CD4-positive, alpha-beta T cell (primary cell): ENCODE results near the gene REN. TPM values are rescaled to one million over a fixed set of nuclear protein-coding genes. Genes with fewer than 3 reads are reported as not detected.

Experiments used
- ATAC-seq: fragments of 200-7000 bp; cut with Tn5 transposase; one replicate; pipeline ENCODE4 v1.10.0; 2022; ENCODE audit warnings: mild to moderate bottlenecking; ENCODE audit not compliant: poor library complexity
- CTCF ChIA-PET: fragments of 350-600 bp; sonication (Branson Sonifier 250); formaldehyde crosslinking; loops from one replicate; lab custom pipeline; 2021; ENCODE audit warnings: antibody characterized with exemption, inconsistent platforms; lab: Charles Lee
- POLR2A ChIA-PET: fragments of 350-600 bp; sonication (Branson Sonifier 250); formaldehyde crosslinking; loops from one replicate; lab custom pipeline; 2021; ENCODE audit warnings: antibody characterized with exemption, inconsistent platforms; lab: Charles Lee
- DNase-seq, 14 experiments: peaks; one replicate each; pipeline ENCODE4 v3.0.0-alpha.2; 2013 to 2020; ENCODE audit warnings: mixed read lengths in 2 of 14
- H3K27ac ChIP-seq, 2 donors: one replicate each; pipeline versions ENCODE4 v1.5.1 to v1.7.0; 2013; ENCODE audit warnings: low read length in 2 of 2, low read depth in 1 of 2, mild to moderate bottlenecking in 1 of 2
- H3K27me3 ChIP-seq, 2 experiments: 1 replicate in 1 of 2; 2 replicates in 1 of 2; pipeline versions ENCODE4 v1.6.1 to v1.7.0; 2013; ENCODE audit warnings: low read length in 2 of 2, control low read depth in 1 of 2, mild to moderate bottlenecking in 1 of 2, moderate library complexity in 1 of 2; ENCODE audit not compliant: insufficient read depth in 2 of 2, control insufficient read depth in 1 of 2
- H3K36me3 ChIP-seq: one replicate; pipeline ENCODE4 v1.6.1; 2013; ENCODE audit warnings: low read length, control low read depth; ENCODE audit not compliant: insufficient read depth
- H3K4me1 ChIP-seq: one replicate; pipeline ENCODE4 v1.6.1; 2013; ENCODE audit warnings: low read length, control low read depth; ENCODE audit not compliant: insufficient read depth
- H3K4me3 ChIP-seq: one replicate; pipeline ENCODE4 v1.5.1; 2013; ENCODE audit warnings: mild to moderate bottlenecking, low read length, moderate library complexity
- H3K9me3 ChIP-seq, 2 experiments: 1 replicate in 1 of 2; 2 replicates in 1 of 2; pipeline versions ENCODE4 v1.6.1 to v1.7.0; 2013; ENCODE audit warnings: low read length in 2 of 2, mild to moderate bottlenecking in 2 of 2, control low read depth in 1 of 2, moderate library complexity in 1 of 2; ENCODE audit not compliant: control insufficient read depth in 1 of 2, insufficient read depth in 1 of 2
- H3K27ac Mint-ChIP-seq: one replicate; pipeline ENCODE4 v1.8.0; 2020; ENCODE audit warnings: mixed read lengths
- H3K27me3 Mint-ChIP-seq: one replicate; pipeline ENCODE4 v1.8.0; 2021; ENCODE audit warnings: mixed read lengths
- H3K36me3 Mint-ChIP-seq: one replicate; pipeline ENCODE4 v1.8.0; 2021; ENCODE audit warnings: low read depth, mixed read lengths
- H3K4me1 Mint-ChIP-seq: one replicate; pipeline ENCODE4 v1.8.0; 2021; ENCODE audit warnings: low read depth, mixed read lengths
- H3K4me3 Mint-ChIP-seq: one replicate; pipeline ENCODE4 v1.8.0; 2020; ENCODE audit warnings: mild to moderate bottlenecking, mixed read lengths
- H3K9me3 Mint-ChIP-seq: one replicate; pipeline ENCODE4 v1.8.0; 2020; ENCODE audit warnings: mixed read lengths
- intact Hi-C, 2 experiments: fragments of 100-400 bp; cut with DNase I in 1 of 2; cut with micrococcal nuclease in 1 of 2; formaldehyde crosslinking; loops; one replicate each; pipeline versions ENCODE4 v1.15.1 to v1.9.0; 2023 to 2025; cut with DNase I, micrococcal nuclease
- total RNA-seq, 174 experiments: library from RNA in 2 of 174; stranded (reverse) in 2 of 174; gene quantifications; one replicate each; pipeline ENCODE4 v1.2.3 and lab custom pipeline; 2021 to 2026
- TF ChIP-seq, protein P1 (sequence below): fragments of 200-600 bp; IDR thresholded peaks from one replicate; pipeline ENCODE4 v1.8.0; 2022; ENCODE audit warnings: antibody characterized with exemption, mild to moderate bottlenecking

The REN gene
- total RNA-seq, 2 experiments from 2014 or later, result not detected

DNA sequence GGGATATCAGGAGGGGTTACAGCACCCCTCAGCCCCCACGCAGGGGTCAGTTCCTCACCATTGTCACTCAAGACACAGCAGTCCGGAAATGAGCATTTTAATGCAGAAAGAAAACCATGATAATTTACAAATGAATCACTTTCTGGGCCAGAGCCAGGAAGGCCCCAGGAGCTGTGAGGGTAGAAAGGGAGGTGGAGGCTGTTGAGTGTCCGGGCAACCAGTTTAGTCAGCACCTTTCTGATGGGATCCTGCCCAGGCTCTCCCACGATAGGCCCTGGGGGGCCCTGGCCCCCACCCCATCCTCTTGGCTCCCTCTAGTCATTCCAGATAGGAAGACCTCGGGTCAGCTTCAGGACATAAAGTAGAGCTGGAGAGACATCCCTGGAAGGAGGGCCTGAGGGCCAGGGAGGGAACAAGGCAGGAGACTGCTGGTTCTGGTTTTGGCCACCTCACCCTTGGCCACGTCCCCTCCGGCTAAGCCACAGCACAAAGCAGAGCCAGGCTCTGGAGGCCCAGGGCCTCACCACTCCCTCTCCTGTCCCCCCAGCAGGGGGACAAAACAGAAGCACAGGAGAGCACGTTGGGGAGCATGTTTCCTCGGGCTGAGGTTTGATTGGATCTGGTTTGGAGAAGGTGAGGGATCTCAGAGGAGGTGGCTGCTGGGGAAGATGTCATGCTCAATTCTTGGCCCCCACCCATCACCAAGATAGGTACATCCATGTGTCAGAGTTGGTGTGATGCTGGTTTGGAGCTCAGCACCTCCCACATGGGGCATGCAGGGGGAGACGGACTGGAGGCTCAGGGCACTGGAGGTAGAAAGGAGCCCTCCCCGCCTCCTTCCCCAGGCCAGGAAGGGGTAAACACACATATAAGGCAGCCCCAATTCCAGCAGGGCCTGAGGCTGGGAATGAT is 34.9 kb downstream of the REN start:
- H3K36me3 Mint-ChIP-seq, result no peaks in the 10 kb centered on the region
- no peaks in the 10 kb centered on the region for H3K9me3 Mint-ChIP-seq
- Histone ChIP-seq H3K36me3 (no peaks in the 10 kb centered on the region), H3K4me3 (no peak overlapping the region), H3K4me1 (peaks cover 11% of the 10 kb centered on the region), H3K27me3 (no peaks in the 10 kb centered on the region), H3K27ac (no peak overlapping the region), H3K9me3 (no peaks in the 10 kb centered on the region)
- ChIA-PET POLR2A (no interaction called here), CTCF (no interaction called here)
- H3K4me1 Mint-ChIP-seq, result peaks cover 9% of the 10 kb centered on the region
- H3K27ac Mint-ChIP-seq, result no peak overlapping the region
- no peaks in the 10 kb centered on the region for H3K27me3 Mint-ChIP-seq
- DNase-seq (no peak), ATAC-seq (no peak)
- intact Hi-C loops, result loop anchor here in 1 of 2 experiments (1.0 kb wide), 1 partner anchor 265 kb away; no protein-coding TSS in a partner anchor
- no peak overlapping the region for H3K4me3 Mint-ChIP-seq
- TF ChIP-seq, protein P1, sequence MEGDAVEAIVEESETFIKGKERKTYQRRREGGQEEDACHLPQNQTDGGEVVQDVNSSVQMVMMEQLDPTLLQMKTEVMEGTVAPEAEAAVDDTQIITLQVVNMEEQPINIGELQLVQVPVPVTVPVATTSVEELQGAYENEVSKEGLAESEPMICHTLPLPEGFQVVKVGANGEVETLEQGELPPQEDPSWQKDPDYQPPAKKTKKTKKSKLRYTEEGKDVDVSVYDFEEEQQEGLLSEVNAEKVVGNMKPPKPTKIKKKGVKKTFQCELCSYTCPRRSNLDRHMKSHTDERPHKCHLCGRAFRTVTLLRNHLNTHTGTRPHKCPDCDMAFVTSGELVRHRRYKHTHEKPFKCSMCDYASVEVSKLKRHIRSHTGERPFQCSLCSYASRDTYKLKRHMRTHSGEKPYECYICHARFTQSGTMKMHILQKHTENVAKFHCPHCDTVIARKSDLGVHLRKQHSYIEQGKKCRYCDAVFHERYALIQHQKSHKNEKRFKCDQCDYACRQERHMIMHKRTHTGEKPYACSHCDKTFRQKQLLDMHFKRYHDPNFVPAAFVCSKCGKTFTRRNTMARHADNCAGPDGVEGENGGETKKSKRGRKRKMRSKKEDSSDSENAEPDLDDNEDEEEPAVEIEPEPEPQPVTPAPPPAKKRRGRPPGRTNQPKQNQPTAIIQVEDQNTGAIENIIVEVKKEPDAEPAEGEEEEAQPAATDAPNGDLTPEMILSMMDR, result no peak

DNA sequence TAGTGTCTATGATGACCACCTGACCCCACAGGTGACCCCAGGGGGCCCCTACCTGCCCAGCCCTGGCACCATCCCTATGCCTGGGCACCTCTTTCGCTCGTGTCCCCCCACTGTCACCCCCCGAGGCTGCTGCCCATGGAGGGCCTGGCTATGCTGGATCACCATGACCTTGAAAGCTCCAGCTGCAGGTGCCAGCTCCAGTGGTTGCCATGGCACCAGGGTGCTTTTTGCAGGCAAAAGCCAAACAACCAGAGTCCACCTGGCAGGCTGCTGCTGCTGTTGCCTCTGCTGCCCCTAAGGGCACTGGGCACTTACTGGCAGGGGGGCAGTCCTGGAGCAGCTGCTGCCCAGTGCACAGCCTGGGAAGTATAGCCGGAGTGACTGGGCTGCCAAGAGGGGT is 36.0 kb downstream of the REN start:
- Histone ChIP-seq H3K27ac (no peak overlapping the region), H3K4me1 (peaks cover 11% of the 10 kb centered on the region), H3K4me3 (no peak overlapping the region), H3K9me3 (no peaks in the 10 kb centered on the region), H3K36me3 (no peaks in the 10 kb centered on the region), H3K27me3 (no peaks in the 10 kb centered on the region)
- H3K4me3 Mint-ChIP-seq, result no peak overlapping the region
- H3K4me1 Mint-ChIP-seq, result peaks cover 9% of the 10 kb centered on the region
- DNase-seq (no peak), ATAC-seq (no peak)
- H3K36me3 Mint-ChIP-seq, result no peaks in the 10 kb centered on the region
- H3K27me3 Mint-ChIP-seq, result no peaks in the 10 kb centered on the region
- POLR2A ChIA-PET, result no interaction called here
- no peak overlapping the region for H3K27ac Mint-ChIP-seq
- no peaks in the 10 kb centered on the region for H3K9me3 Mint-ChIP-seq
- TF ChIP-seq, protein P1, result no peak
- CTCF ChIA-PET, result no interaction called here
- intact Hi-C loops, result no loop called here

DNA sequence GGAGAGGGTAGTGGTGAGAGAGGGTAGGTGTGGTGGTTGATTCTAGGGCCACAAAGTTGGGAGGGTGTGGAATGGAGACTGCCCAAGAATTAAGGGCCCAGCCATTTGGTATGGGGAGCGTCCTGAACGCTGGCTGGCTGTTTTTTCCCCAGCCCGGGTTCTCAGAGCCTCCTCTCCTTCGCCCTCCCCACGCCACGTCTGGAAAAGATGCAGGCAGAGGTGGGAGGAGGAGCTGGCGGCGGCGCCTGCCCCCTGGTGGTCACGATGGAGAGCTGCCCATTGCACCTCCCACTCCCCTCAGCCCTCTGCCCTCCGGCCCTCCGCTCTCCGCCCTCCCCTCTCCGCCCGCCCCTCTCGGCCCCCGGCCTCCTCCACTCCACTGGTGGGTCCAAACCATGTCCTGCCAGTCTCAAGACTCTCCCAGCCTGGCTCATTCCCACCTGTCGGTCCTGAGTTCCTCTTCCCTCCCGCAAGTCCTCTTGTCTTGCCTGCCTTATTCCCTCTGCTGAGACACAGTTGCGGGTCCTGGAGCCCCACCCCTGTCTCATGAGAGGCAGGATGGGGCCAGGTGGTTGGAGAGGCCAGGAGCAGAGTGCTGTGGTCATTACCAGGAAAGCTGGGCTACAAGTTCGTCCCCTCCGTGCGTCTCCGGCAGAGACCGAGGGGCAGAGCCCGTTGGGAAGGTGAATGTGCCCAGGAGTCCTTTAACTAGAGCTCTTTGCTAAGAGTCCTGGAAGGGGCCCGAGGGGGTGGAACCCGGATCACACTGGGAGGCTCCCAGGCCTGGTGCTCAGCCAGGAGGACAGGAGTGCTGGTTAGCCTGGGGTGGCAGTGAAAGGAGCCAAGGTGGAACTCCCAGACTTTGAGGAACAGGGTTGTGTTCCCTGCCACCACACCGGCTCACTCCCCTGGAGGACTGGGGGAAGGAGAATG is 36.9 kb downstream of the REN start:
- Histone ChIP-seq H3K27me3 (no peaks in the 10 kb centered on the region), H3K9me3 (no peaks in the 10 kb centered on the region), H3K27ac (no peak overlapping the region), H3K36me3 (no peaks in the 10 kb centered on the region), H3K4me3 (no peak overlapping the region), H3K4me1 (peaks cover 11% of the 10 kb centered on the region)
- DNase-seq (peak; percentile 27 to 85 (median 42)), ATAC-seq (peak; percentile 87)
- no peak overlapping the region for H3K4me3 Mint-ChIP-seq
- ChIA-PET POLR2A (interaction anchor here (1.4 kb wide), 1 partner anchor 503 kb away, joined by 6 read pairs; the partner anchor contains the start of gene ATP2B4), CTCF (interaction anchor here (0.7 to 1.9 kb wide), 10 partner anchors 9 to 860 kb away, joined by 3 to 9 read pairs (median 4); partner anchors contain the start of genes ETNK2 and SNRPE)
- H3K4me1 Mint-ChIP-seq, result peaks cover 9% of the 10 kb centered on the region
- no peaks in the 10 kb centered on the region for H3K36me3 Mint-ChIP-seq
- intact Hi-C loops, result loop anchor here (1.0 to 10.0 kb wide), 8 partner anchors 268 to 864 kb away; partner anchors contain the start of genes SNRPE (in 2 of the 2) and ATP2B4 (in 1 of the 2)
- no peak overlapping the region for H3K27ac Mint-ChIP-seq
- no peaks in the 10 kb centered on the region for H3K9me3 Mint-ChIP-seq
- H3K27me3 Mint-ChIP-seq, result no peaks in the 10 kb centered on the region
- TF ChIP-seq, protein P1, result peak; percentile 87
